HEK293 (cell line): ENCODE measurements around the gene UGT2B17.
"Not testable (repeated sequence)": the region's sequence is repeated elsewhere in the genome, so short reads cannot be mapped to it uniquely, and the experiment has no call there.

Experiments used
- CTCF ChIA-PET: fragments of 350-600 bp; formaldehyde crosslinking; extraction: SDS; loops from one replicate; lab custom pipeline; 2021; ENCODE audit warnings: antibody characterized with exemption; lab: Yijun Ruan, JAX
- POLR2A ChIA-PET: fragments of 300-600 bp; formaldehyde crosslinking; extraction: SDS; loops from one replicate; lab custom pipeline; 2020; ENCODE audit warnings: antibody characterized with exemption, inconsistent platforms; lab: Yijun Ruan, JAX
- H3K27ac ChIP-seq: fragments of 200-500 bp; sonication (Bioruptor generic); 2 replicates; pipeline ENCODE4 v1.5.1; 2014; ENCODE audit warnings: low read depth, low read length, control low read depth, inconsistent platforms; ENCODE audit errors: extremely low read depth
- H3K36me3 ChIP-seq, 2 experiments: fragments of 200-500 bp in 1 of 2; sonication (Bioruptor generic) in 1 of 2; 1 replicate in 1 of 2; 2 replicates in 1 of 2; pipeline ENCODE4 v1.5.1; 2014 to 2017; ENCODE audit warnings: inconsistent platforms in 2 of 2, low read length in 2 of 2; ENCODE audit not compliant: control insufficient read depth in 2 of 2, insufficient read depth in 1 of 2
- H3K4me1 ChIP-seq: fragments of 200-500 bp; sonication (Bioruptor generic); 2 replicates; pipeline ENCODE4 v1.5.1; 2014; ENCODE audit warnings: mild to moderate bottlenecking, low read length, inconsistent platforms; ENCODE audit not compliant: control insufficient read depth, insufficient read depth
- H3K4me3 ChIP-seq: 2 replicates; pipeline ENCODE4 v1.5.1; 2011; ENCODE audit warnings: low read depth, mild to moderate bottlenecking, control low read depth, low read length, moderate library complexity
- H3K9me3 ChIP-seq: fragments of 200-500 bp; sonication (Bioruptor generic); 2 replicates; pipeline ENCODE4 v1.5.1; 2014; ENCODE audit warnings: low read depth, low read length, inconsistent platforms; ENCODE audit not compliant: control insufficient read depth, insufficient read depth
- FEZF1 ChIP-seq: fragments of 450-650 bp; formaldehyde crosslinking; IDR thresholded peaks from 2 replicates; pipeline ENCODE4 v1.5.1; 2016; ENCODE audit warnings: missing biosample characterization, missing genetic modification characterization
- ZNF121 ChIP-seq: fragments of 450-650 bp; formaldehyde crosslinking; IDR thresholded peaks from 2 replicates; pipeline ENCODE4 v1.5.1; 2016; ENCODE audit warnings: missing biosample characterization, missing genetic modification characterization
- ZNF132 ChIP-seq: fragments of 450-650 bp; formaldehyde crosslinking; IDR thresholded peaks from 2 replicates; pipeline ENCODE4 v1.5.1; 2017; ENCODE audit warnings: missing biosample characterization, missing genetic modification characterization, borderline replicate concordance
- ZNF416 ChIP-seq: fragments of 450-650 bp; formaldehyde crosslinking; IDR thresholded peaks from 2 replicates; pipeline ENCODE4 v1.5.1; 2016; ENCODE audit warnings: missing biosample characterization, missing genetic modification characterization
- ZNF514 ChIP-seq: fragments of 450-650 bp; formaldehyde crosslinking; IDR thresholded peaks from 2 replicates; pipeline ENCODE4 v1.5.1; 2016; ENCODE audit warnings: missing biosample characterization, missing genetic modification characterization
- ZNF843 ChIP-seq: fragments of 450-650 bp; formaldehyde crosslinking; IDR thresholded peaks from 2 replicates; pipeline ENCODE4 v1.5.1; 2016; ENCODE audit warnings: missing biosample characterization, missing genetic modification characterization
- TF ChIP-seq, protein P1 (sequence below): fragments of 450-650 bp; formaldehyde crosslinking; IDR thresholded peaks from 2 replicates; pipeline ENCODE4; 2016; ENCODE audit warnings: missing biosample characterization, missing genetic modification characterization
- TF ChIP-seq, protein P2 (sequence below): fragments of 450-650 bp; formaldehyde crosslinking; IDR thresholded peaks from 2 replicates; pipeline ENCODE4 v1.5.1; 2016; ENCODE audit warnings: missing biosample characterization, missing genetic modification characterization
- TF ChIP-seq, protein P3 (sequence below): fragments of 450-650 bp; formaldehyde crosslinking; IDR thresholded peaks from 2 replicates; pipeline ENCODE4 v1.5.1; 2016; ENCODE audit warnings: missing biosample characterization, missing genetic modification characterization

Gene UGT2B17

GRCh38 chr4:68520985-68521384, 55.1 kb downstream of the UGT2B17 start (continued):
- TF ChIP-seq ZNF416 = no peak
- TF ChIP-seq, protein P1, sequence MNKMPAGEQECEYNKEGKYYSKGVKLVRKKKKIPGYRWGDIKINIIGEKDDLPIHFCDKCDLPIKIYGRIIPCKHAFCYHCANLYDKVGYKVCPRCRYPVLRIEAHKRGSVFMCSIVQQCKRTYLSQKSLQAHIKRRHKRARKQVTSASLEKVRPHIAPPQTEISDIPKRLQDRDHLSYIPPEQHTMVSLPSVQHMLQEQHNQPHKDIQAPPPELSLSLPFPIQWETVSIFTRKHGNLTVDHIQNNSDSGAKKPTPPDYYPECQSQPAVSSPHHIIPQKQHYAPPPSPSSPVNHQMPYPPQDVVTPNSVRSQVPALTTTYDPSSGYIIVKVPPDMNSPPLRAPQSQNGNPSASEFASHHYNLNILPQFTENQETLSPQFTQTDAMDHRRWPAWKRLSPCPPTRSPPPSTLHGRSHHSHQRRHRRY (tag by site-specific recombination) = no peak
- no peak for TF ChIP-seq ZNF132
- TF ChIP-seq ZNF843 (tag by site-specific recombination) = no peak
- TF ChIP-seq, protein P2, sequence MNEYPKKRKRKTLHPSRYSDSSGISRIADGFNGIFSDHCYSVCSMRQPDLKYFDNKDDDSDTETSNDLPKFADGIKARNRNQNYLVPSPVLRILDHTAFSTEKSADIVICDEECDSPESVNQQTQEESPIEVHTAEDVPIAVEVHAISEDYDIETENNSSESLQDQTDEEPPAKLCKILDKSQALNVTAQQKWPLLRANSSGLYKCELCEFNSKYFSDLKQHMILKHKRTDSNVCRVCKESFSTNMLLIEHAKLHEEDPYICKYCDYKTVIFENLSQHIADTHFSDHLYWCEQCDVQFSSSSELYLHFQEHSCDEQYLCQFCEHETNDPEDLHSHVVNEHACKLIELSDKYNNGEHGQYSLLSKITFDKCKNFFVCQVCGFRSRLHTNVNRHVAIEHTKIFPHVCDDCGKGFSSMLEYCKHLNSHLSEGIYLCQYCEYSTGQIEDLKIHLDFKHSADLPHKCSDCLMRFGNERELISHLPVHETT (tag by site-specific recombination) = no peak

GRCh38 chr4:68518889-68519288, 57.2 kb downstream of the UGT2B17 start:
- POLR2A ChIA-PET = no interaction called here
- CTCF ChIA-PET = no interaction called here
- TF ChIP-seq ZNF514 (no peak), ZNF121 (tag by site-specific recombination) (no peak), FEZF1 (tag by site-specific recombination) (no peak)
- TF ChIP-seq, protein P3, sequence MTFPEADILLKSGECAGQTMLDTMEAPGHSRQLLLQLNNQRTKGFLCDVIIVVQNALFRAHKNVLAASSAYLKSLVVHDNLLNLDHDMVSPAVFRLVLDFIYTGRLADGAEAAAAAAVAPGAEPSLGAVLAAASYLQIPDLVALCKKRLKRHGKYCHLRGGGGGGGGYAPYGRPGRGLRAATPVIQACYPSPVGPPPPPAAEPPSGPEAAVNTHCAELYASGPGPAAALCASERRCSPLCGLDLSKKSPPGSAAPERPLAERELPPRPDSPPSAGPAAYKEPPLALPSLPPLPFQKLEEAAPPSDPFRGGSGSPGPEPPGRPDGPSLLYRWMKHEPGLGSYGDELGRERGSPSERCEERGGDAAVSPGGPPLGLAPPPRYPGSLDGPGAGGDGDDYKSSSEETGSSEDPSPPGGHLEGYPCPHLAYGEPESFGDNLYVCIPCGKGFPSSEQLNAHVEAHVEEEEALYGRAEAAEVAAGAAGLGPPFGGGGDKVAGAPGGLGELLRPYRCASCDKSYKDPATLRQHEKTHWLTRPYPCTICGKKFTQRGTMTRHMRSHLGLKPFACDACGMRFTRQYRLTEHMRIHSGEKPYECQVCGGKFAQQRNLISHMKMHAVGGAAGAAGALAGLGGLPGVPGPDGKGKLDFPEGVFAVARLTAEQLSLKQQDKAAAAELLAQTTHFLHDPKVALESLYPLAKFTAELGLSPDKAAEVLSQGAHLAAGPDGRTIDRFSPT (tag by site-specific recombination) = no peak

DNA sequence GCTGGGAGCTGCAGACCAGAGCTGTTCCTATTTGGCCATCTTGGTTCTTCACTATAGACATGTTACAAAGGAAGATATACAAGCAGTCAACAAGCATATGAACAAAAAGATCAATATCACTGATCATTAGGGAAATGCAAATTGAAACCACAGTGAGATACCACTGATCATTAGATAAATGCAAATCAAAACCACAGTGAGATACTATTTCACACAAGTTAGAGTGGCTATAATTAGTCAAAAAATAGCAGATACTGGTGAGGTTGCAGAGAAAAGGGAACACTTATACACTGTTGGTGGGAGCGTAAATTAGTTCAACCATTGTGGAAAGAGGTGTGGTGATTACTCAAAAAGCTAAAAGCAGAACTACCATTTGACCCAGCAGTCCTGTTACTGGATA, 70.7 kb downstream of the UGT2B17 start:
- CTCF ChIA-PET, H3K4me1 ChIP-seq, POLR2A ChIA-PET, H3K27ac ChIP-seq, H3K4me3 ChIP-seq, H3K9me3 ChIP-seq, H3K36me3 ChIP-seq: not testable (repeated sequence)

More at GRCh38 chr4:68518889-68519288, 57.2 kb downstream of the UGT2B17 start:
- Histone ChIP-seq H3K4me1 (no peaks in the 10 kb centered on the region), H3K36me3 (no peaks in the 10 kb centered on the region), H3K27ac (no peak overlapping the region), H3K9me3 (no peaks in the 10 kb centered on the region), H3K4me3 (no peak overlapping the region)

DNA sequence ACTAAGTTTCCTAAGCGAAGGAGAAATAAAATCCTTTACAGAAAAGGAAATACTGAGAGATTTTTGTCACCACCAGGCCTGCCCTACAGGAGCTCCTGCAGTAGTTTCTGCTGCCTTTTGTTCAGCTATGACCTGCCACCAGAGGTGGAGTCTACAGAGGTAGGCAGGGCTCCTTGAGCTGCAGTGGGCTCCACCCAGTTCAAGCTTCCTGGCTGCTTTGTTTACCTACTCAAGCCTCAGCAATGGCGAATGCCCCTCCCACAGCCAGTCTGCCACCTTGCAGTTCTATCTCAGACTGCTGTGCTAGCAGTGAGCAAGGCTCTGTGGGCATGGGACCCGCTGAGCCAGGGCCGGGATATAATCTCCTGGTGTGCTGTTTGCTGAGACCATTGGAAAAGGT, 71.3 kb downstream of the UGT2B17 start:
- H3K4me1 ChIP-seq, CTCF ChIA-PET, H3K27ac ChIP-seq, POLR2A ChIA-PET, H3K36me3 ChIP-seq, H3K9me3 ChIP-seq, H3K4me3 ChIP-seq: not testable (repeated sequence)

DNA sequence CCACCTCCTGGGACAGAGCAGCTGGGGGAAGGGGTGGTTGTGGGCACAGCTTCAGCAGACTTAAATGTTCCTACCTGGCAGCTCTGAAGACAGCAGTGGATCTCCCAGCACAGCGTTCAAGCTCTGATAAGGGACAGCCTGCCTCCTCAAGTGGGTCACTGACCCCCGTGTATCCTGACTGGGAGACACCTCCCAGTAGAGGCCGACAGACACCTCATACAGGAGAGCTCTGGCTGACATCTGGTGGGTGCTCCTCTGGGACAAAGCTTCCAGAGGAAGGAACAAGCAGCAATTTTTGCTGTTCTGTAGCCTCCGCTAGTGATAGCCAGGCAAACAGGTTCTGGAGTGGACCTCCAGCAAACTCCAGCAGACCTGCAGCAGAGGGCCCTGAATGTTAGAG, 72.7 kb downstream of the UGT2B17 start:
- H3K36me3 ChIP-seq, POLR2A ChIA-PET, H3K4me1 ChIP-seq, H3K27ac ChIP-seq, H3K9me3 ChIP-seq, H3K4me3 ChIP-seq: not testable (repeated sequence)
- CTCF ChIA-PET = interaction anchor here (0.6 kb wide), 1 partner anchor 574 kb away, joined by 3 read pairs; no protein-coding TSS in a partner anchor
